HCT116 (cell line): ENCODE data around the gene RFC4. TPM values are rescaled to one million over a fixed set of nuclear protein-coding genes. Genes with fewer than 3 reads are reported as not detected.

ENCODE experiments used
- ATAC-seq: fragments of 200-7000 bp; cut with Tn5 transposase; 2 replicates; pipeline ENCODE4 v1.9.1; 2020; ENCODE audit warnings: mild to moderate bottlenecking, moderate library complexity
- BruUV-seq: library from RNA; stranded (reverse); fragments of 400-500 nt; replicated peaks from 2 replicates; lab custom pipeline; 2021; lab: Mats Ljungman, UMichigan
- CTCF ChIA-PET: fragments of 300-600 bp; sonication (Branson Sonifier 250); formaldehyde crosslinking; loops from one replicate; lab custom pipeline; 2021; ENCODE audit warnings: antibody characterized with exemption; lab: Charles Lee
- POLR2A ChIA-PET: fragments of 300-600, 350-600 bp; sonication (Branson Sonifier 250); formaldehyde crosslinking; loops from one replicate; lab custom pipeline; 2021; ENCODE audit warnings: antibody characterized with exemption; lab: Charles Lee
- RAD21 ChIA-PET, 2 experiments: fragments of 300-600 bp; sonication (Branson Sonifier 250); formaldehyde crosslinking; loops; one replicate each; lab custom pipeline; 2023; ENCODE audit warnings: low total read pairs in 2 of 2; ENCODE audit not compliant: uncharacterized antibody in 2 of 2, unreplicated experiment in 2 of 2, low non-redundant PET in 1 of 2; lab: Charles Lee
- DNase-seq: peaks from one replicate; pipeline ENCODE4 v3.0.0-alpha.2; 2010; ENCODE audit warnings: low read depth, low spot score
- H2AFZ ChIP-seq: fragments of 200-600 bp; shearing (Covaris generic), sonication (generic); 2 replicates; pipeline ENCODE4 v1.6.1; 2017; ENCODE audit warnings: low read depth, mixed run types, mixed read lengths, antibody characterized with exemption, low read length; ENCODE audit not compliant: poor library complexity, severe bottlenecking
- H3K27ac ChIP-seq: 2 replicates; pipeline ENCODE4 v1.5.1; 2012; ENCODE audit warnings: low read depth, low read length
- H3K27me3 ChIP-seq: fragments of 200-600 bp; sonication (generic); 2 replicates; pipeline ENCODE4 v1.6.1; 2016; ENCODE audit warnings: mixed run types, low read length, mixed read lengths; ENCODE audit not compliant: insufficient read depth
- H3K36me3 ChIP-seq, 2 experiments: fragments of 200-500 bp in 1 of 2; fragments of 200-600 bp in 1 of 2; sonication (Bioruptor generic) in 1 of 2; sonication (generic) in 1 of 2; 2 replicates each; pipeline versions ENCODE4 v1.5.1 to v1.6.1; 2014 to 2016; ENCODE audit warnings: low read length in 2 of 2, inconsistent platforms in 1 of 2, mixed read lengths in 1 of 2, mixed run types in 1 of 2; ENCODE audit not compliant: insufficient read depth in 2 of 2, control insufficient read depth in 1 of 2
- H3K4me1 ChIP-seq, 2 experiments: fragments of 200-600 bp in 1 of 2; sonication (generic) in 1 of 2; 2 replicates each; pipeline versions ENCODE4 v1.5.1 to v1.6.1; 2012 to 2017; ENCODE audit warnings: low read length in 2 of 2, inconsistent platforms in 1 of 2, mild to moderate bottlenecking in 1 of 2, mixed read lengths in 1 of 2, mixed run types in 1 of 2, moderate library complexity in 1 of 2; ENCODE audit not compliant: insufficient read depth in 2 of 2, control insufficient read depth in 1 of 2
- H3K4me2 ChIP-seq: fragments of 200-600 bp; sonication (generic); 2 replicates; pipeline ENCODE4 v1.6.1; 2017; ENCODE audit warnings: mixed run types, low read length, mixed read lengths
- H3K4me3 ChIP-seq, 2 experiments: fragments of 200-600 bp in 1 of 2; sonication (generic) in 1 of 2; replicated peaks in 1 of 2; 2 replicates each; pipeline ENCODE4 v1.5.1; 2011 to 2016; ENCODE audit warnings: low read length in 2 of 2, control low read depth in 1 of 2, low read depth in 1 of 2, mild to moderate bottlenecking in 1 of 2, mixed read lengths in 1 of 2, mixed run types in 1 of 2
- H3K79me2 ChIP-seq: fragments of 200-600 bp; sonication (generic); 2 replicates; pipeline ENCODE4 v1.6.1; 2017; ENCODE audit warnings: mild to moderate bottlenecking, mixed run types, low read length, moderate library complexity, mixed read lengths; ENCODE audit not compliant: insufficient read depth
- H3K9ac ChIP-seq: fragments of 200-600 bp; sonication (generic); 2 replicates; pipeline ENCODE4 v1.6.1; 2016; ENCODE audit warnings: low read length, mixed read lengths
- H3K9me2 ChIP-seq: fragments of 200-600 bp; sonication (generic), shearing (Covaris generic); 2 replicates; pipeline ENCODE4 v1.6.1; 2017; ENCODE audit warnings: mixed run types, mild to moderate bottlenecking, moderate library complexity; ENCODE audit not compliant: insufficient read depth
- H3K9me3 ChIP-seq, 2 experiments: fragments of 200-500 bp in 1 of 2; fragments of 200-600 bp in 1 of 2; sonication (Bioruptor generic) in 1 of 2; sonication (generic) in 1 of 2; 2 replicates each; pipeline ENCODE4 v1.6.1; 2014 to 2017; ENCODE audit warnings: low read length in 2 of 2, mixed read lengths in 2 of 2, inconsistent platforms in 1 of 2, low read depth in 1 of 2, mild to moderate bottlenecking in 1 of 2, mixed run types in 1 of 2, moderate library complexity in 1 of 2; ENCODE audit not compliant: control insufficient read depth in 1 of 2, insufficient read depth in 1 of 2
- H4K20me1 ChIP-seq: fragments of 200-600 bp; sonication (generic), shearing (Covaris generic); 2 replicates; pipeline ENCODE4 v1.6.1; 2017; ENCODE audit warnings: mixed run types, mild to moderate bottlenecking, moderate library complexity; ENCODE audit not compliant: insufficient read depth
- ATF3 ChIP-seq: IDR thresholded peaks from 2 replicates; pipeline ENCODE4 v1.6.1; 2012
- CBX3 ChIP-seq: IDR thresholded peaks from 2 replicates; pipeline ENCODE4 v1.6.1; 2012; ENCODE audit warnings: low read depth
- ELF1 ChIP-seq: IDR thresholded peaks from 2 replicates; pipeline ENCODE4 v1.6.1; 2012; ENCODE audit warnings: low read depth, borderline replicate concordance
- EZH2phosphoT487 ChIP-seq: fragments of 200-600 bp; IDR thresholded peaks from 2 replicates; pipeline ENCODE4 v1.6.1; 2018; ENCODE audit warnings: antibody characterized with exemption, borderline replicate concordance
- FOSL1 ChIP-seq: IDR thresholded peaks from 2 replicates; pipeline ENCODE4 v1.6.1; 2012; ENCODE audit warnings: low read depth
- MAX ChIP-seq: IDR thresholded peaks from 2 replicates; pipeline ENCODE4 v1.6.1; 2012
- POLR2AphosphoS5 ChIP-seq: IDR thresholded peaks from 2 replicates; pipeline ENCODE4 v1.6.1; 2011; ENCODE audit warnings: mild to moderate bottlenecking, low read depth, low read length, moderate library complexity
- RAD21 ChIP-seq: IDR thresholded peaks from 2 replicates; pipeline ENCODE4 v1.6.1; 2012; ENCODE audit warnings: low read depth, mild to moderate bottlenecking
- REST ChIP-seq: IDR thresholded peaks from 2 replicates; pipeline ENCODE4 v1.6.1; 2012; ENCODE audit warnings: low read depth
- SIN3A ChIP-seq: IDR thresholded peaks from 2 replicates; pipeline ENCODE4 v1.6.1; 2012; ENCODE audit warnings: low read depth
- SP1 ChIP-seq: IDR thresholded peaks from 2 replicates; pipeline ENCODE4 v1.6.1; 2012; ENCODE audit warnings: low read depth
- TCF7L2 ChIP-seq: IDR thresholded peaks from 2 replicates; pipeline ENCODE4 v1.7.0; 2011; ENCODE audit warnings: borderline replicate concordance, inconsistent platforms; ENCODE audit not compliant: insufficient read depth, insufficient read length; ENCODE audit errors: extremely low read depth
- YY1 ChIP-seq: IDR thresholded peaks from 2 replicates; pipeline ENCODE4 v1.6.1; 2011; ENCODE audit warnings: low read length, low read depth, moderate library complexity, mild to moderate bottlenecking; ENCODE audit not compliant: insufficient replicate concordance; ENCODE audit errors: extremely low read depth
- ZFX ChIP-seq: fragments of 450-650 bp; IDR thresholded peaks from 2 replicates; pipeline ENCODE4 v1.6.1; 2017
- intact Hi-C: fragments of 100-400 bp; cut with micrococcal nuclease; formaldehyde crosslinking; loops from 2 replicates; pipeline ENCODE4 v1.10.0; 2022
- total RNA-seq: library from RNA; stranded (reverse); gene quantifications from one replicate; pipeline ENCODE4 v1.2.1, GENCODE V29; 2021; ENCODE audit not compliant: unreplicated experiment
- TF ChIP-seq, protein P1 (sequence below): IDR thresholded peaks from 2 replicates; pipeline ENCODE4 v1.6.1; 2011; ENCODE audit warnings: mild to moderate bottlenecking, low read length, moderate library complexity; ENCODE audit not compliant: insufficient replicate concordance; ENCODE audit errors: extremely low read depth

Gene RFC4
- total RNA-seq, 1 experiment from 2014 or later = 86.2 TPM

DNA sequence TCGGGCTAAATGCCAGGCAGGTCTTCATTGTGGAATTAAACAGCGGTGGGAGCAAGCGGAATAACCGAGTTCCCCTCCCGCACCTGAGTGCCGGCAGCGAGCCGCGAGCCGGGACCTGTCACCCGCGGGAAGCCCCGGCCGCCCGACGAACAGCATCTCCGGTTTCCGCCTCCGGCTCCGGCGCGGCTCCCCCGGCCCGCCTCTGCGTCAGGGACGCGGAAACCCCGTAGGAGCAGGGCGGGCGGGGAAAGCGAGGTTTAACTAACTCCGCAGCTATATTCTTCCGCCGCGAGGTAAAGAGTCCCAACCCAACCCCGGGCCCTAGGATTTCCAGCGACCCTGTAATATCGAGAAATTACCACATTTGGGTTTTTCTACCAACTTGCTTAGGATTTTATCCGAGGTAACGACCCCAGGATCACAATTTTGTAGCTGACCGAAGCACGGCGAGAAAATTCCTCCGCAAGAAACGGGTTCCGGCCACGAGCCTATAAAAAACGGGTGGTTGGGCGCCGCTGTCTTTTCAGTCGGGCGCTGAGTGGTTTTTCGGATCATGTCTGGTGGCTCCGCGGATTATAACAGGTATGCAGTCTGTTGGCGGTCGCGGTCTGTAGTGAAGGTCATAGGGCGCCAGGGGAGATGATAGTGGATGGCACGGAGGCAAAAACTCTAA lies 23.1 kb downstream of the RFC4 start, which contains the start of gene EIF4A2 (continued):
- TF ChIP-seq REST (no peak), CBX3 (peak; percentile 81), TCF7L2 (no peak), SP1 (peak; percentile 67), ZFX (no peak), FOSL1 (peak; percentile 56; the same call in 1 of the 2 replicates), MAX (peak; percentile 86)
- TF ChIP-seq, all 23 proteins: peak for 14

- ChIA-PET CTCF (no interaction called here), RAD21 (interaction anchor here in 1 of 2 experiments (0.8 kb wide), 1 partner anchor 193 kb away, joined by 3 read pairs; no protein-coding TSS in a partner anchor), POLR2A (interaction anchor here (0.7 to 2.3 kb wide), 10 partner anchors 10 to 212 kb away, joined by 3 to 11 read pairs (median 4); partner anchors contain the start of gene DNAJB11)
- H3K27ac ChIP-seq = peak overlapping the region; percentile 99
- H3K4me3 ChIP-seq = peak overlapping the region; percentile 87 to 92
- BruUV-seq = TSS peak; percentile 95
- peak overlapping the region; percentile 56 for H2AFZ ChIP-seq
- ATAC-seq (peak; percentile 21), DNase-seq (no peak)
- H3K79me2 ChIP-seq = peaks cover 48% of the 10 kb centered on the region
- no peaks in the 10 kb centered on the region for H3K9me3 ChIP-seq
- peak overlapping the region; percentile 96 for H3K9ac ChIP-seq
- H4K20me1 ChIP-seq = peaks cover 33% of the 10 kb centered on the region
- peaks cover 0 to 13% of the 10 kb centered on the region in 2 experiments; a peak in 2 of 4 replicates for H3K4me1 ChIP-seq
- no peaks in the 10 kb centered on the region for H3K27me3 ChIP-seq
- intact Hi-C loops = loop anchor here (1.0 kb wide), 1 partner anchor 22 kb away; no protein-coding TSS in a partner anchor
- H3K36me3 ChIP-seq = peaks cover 34 to 41% of the 10 kb centered on the region in 2 experiments
- no peaks in the 10 kb centered on the region for H3K9me2 ChIP-seq
- H3K4me2 ChIP-seq = peak overlapping the region; percentile 83
- no peak for TF ChIP-seq ZFX
- TF ChIP-seq ELF1 = no peak
- TF ChIP-seq ATF3 = no peak
- TF ChIP-seq SP1 = no peak
- TF ChIP-seq YY1 = no peak
- TF ChIP-seq POLR2AphosphoS5 = no peak
- TF ChIP-seq RAD21 = no peak
- TF ChIP-seq, protein P1, sequence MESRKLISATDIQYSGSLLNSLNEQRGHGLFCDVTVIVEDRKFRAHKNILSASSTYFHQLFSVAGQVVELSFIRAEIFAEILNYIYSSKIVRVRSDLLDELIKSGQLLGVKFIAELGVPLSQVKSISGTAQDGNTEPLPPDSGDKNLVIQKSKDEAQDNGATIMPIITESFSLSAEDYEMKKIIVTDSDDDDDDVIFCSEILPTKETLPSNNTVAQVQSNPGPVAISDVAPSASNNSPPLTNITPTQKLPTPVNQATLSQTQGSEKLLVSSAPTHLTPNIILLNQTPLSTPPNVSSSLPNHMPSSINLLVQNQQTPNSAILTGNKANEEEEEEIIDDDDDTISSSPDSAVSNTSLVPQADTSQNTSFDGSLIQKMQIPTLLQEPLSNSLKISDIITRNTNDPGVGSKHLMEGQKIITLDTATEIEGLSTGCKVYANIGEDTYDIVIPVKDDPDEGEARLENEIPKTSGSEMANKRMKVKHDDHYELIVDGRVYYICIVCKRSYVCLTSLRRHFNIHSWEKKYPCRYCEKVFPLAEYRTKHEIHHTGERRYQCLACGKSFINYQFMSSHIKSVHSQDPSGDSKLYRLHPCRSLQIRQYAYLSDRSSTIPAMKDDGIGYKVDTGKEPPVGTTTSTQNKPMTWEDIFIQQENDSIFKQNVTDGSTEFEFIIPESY = no peak
- no peak for TF ChIP-seq EZH2phosphoT487
- no peak for TF ChIP-seq FOSL1
- TF ChIP-seq SIN3A = no peak
Observed at GRCh38 chr3:186782542-186783057, 23.7 kb downstream of the RFC4 start.
